ENCODE data around the gene LRMDA.

LRMDA gene

GRCh38 chr10:76388321-76389023 lies 957.0 kb downstream of the LRMDA start:
- 92% methylated on average over 2 of the region's 2 CpGs for WGBS
- Histone ChIP-seq H3K4me1 (ENCODE audit: insufficient read depth, low read length) (no peaks in the 10 kb centered on the region), H3K27ac (ENCODE audit: low read depth, low read length) (no peak overlapping the region)

DNA sequence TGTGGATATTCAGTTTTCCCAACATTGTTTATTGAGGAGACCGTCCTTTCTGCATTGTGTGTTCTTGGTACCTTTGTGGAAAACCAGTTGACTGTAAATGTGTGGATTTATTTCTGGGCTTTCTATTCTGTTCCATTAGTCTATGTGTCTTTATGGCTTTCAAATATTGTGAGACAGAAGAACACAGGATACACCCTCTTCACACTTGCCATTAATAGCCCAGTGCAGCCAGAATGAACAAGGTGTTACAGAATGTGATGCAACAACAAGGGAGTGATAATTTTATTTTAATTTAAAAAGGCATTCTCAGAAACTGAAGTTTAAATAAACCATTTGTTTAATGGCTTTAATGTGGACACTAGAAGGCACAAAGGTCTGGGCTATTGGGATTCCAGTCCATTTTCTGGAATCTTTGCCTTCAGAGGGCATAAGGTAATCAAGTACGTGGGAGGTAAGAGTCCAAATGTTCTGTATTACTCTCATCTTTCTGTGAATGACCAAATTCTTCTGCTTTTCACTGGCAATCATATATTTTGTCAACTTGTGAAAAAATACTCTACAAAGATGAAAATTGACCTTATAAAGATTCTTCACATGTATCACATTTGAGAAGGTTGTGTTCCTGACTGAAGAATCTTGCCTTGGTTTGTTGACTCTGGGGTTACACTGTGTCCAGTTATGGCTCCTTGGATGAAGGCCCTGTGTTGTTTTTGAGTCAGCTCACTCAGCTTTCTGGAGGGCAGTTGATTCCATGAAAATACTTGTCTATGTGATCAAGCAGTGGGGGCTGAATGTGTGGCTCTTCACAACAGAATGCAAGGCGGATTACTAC lies 962.7 kb downstream of the LRMDA start:
- no peak overlapping the region for H3K9ac ChIP-seq (ENCODE audit: low read depth, low read length)
- H3K9me3 ChIP-seq (ENCODE audit: insufficient read depth, low read depth, low read length) = no peaks in the 10 kb centered on the region
- H3K36me3 ChIP-seq (ENCODE audit: insufficient read depth, low read length) = no peaks in the 10 kb centered on the region
- no peak overlapping the region for H3K4me3 ChIP-seq (ENCODE audit: low read length)
- peaks cover 13% of the 10 kb centered on the region for H3K4me1 ChIP-seq (ENCODE audit: insufficient read depth, low read length)
- no peaks in the 10 kb centered on the region for H3K27me3 ChIP-seq (ENCODE audit: insufficient read depth, low read length)
- H3K27ac ChIP-seq (ENCODE audit: low read depth, low read length) = no peak overlapping the region
- WGBS = 97% methylated on average over 3 of the region's 3 CpGs

More at GRCh38 chr10:76388321-76389023, 957.0 kb downstream of the LRMDA start:
- Histone ChIP-seq H3K36me3 (ENCODE audit: insufficient read depth, low read length) (no peaks in the 10 kb centered on the region), H3K27me3 (ENCODE audit: insufficient read depth, low read length) (no peaks in the 10 kb centered on the region), H3K9me3 (ENCODE audit: insufficient read depth, low read depth, low read length) (no peaks in the 10 kb centered on the region), H3K9ac (ENCODE audit: low read depth, low read length) (no peak overlapping the region), H3K4me3 (ENCODE audit: low read length) (no peak overlapping the region)

DNA sequence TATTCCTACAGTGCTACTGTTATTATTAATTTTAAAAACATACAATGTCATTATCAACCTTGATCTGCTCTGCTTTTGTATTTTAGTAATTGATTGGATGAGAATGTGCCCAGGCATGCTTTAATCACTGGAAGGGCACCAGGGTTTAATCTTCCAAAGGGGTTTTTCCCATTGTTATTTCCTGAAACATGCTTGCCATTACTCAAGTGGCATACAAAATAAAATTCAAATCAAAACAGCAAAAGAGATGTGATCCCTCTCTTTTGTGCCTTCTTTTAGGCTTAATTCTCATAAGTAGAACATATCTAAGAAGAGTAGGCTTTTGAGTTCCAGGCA lies 963.3 kb downstream of the LRMDA start:
- Histone ChIP-seq H3K36me3 (ENCODE audit: insufficient read depth, low read length) (no peaks in the 10 kb centered on the region), H3K9ac (ENCODE audit: low read depth, low read length) (no peak overlapping the region), H3K4me3 (ENCODE audit: low read length) (no peak overlapping the region)

DNA sequence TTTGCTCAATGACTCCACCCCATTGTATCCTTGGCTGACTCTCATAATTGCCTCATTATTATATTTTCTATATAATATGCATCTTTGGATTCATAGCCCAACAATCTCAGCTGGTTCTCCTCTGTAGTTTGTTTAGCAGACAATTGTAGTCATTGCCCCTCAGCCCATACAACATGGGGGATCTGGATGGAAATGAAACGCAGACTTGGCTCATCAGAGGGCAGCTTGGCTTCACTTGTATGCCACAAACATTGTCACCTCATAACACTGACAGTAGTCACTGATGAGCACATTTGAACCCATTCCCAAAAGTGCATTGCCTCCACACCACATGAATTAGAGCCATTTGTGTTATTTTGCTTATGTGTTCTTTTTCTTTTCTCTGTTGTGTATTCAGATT lies 963.8 kb downstream of the LRMDA start:
- Histone ChIP-seq H3K4me1 (ENCODE audit: insufficient read depth, low read length) (peaks cover 13% of the 10 kb centered on the region), H3K27ac (ENCODE audit: low read depth, low read length) (no peak overlapping the region), H3K9me3 (ENCODE audit: insufficient read depth, low read depth, low read length) (no peaks in the 10 kb centered on the region), H3K4me3 (ENCODE audit: low read length) (no peak overlapping the region), H3K27me3 (ENCODE audit: insufficient read depth, low read length) (no peaks in the 10 kb centered on the region), H3K36me3 (ENCODE audit: insufficient read depth, low read length) (no peaks in the 10 kb centered on the region), H3K9ac (ENCODE audit: low read depth, low read length) (no peak overlapping the region)
- 94% methylated on average over 1 of the region's 1 CpG for WGBS

More for the DNA sequence above, 963.3 kb downstream of the LRMDA start:
- Histone ChIP-seq H3K4me1 (ENCODE audit: insufficient read depth, low read length) (peaks cover 13% of the 10 kb centered on the region), H3K9me3 (ENCODE audit: insufficient read depth, low read depth, low read length) (no peaks in the 10 kb centered on the region), H3K27me3 (ENCODE audit: insufficient read depth, low read length) (no peaks in the 10 kb centered on the region), H3K27ac (ENCODE audit: low read depth, low read length) (no peak overlapping the region)

DNA sequence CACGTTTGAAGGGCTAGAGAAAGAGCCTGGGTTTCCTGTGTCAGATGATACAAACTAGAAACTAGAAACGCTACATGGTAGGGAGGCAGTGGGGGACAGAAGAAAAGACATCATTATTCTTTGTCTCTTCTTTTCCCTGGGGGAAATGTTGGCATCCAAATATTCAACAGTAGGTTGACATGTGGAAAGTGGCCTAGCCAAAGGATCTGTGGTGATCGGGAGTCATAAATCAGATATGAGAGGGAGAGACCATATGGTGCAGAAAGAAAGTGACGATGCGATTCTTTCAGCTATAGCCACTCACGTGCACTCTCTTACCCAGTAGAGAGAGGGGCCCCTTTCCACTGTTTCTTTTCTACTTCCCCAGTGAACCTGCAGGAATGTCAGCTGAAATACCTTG lies 964.7 kb downstream of the LRMDA start:
- H3K27me3 ChIP-seq (ENCODE audit: insufficient read depth, low read length) = no peaks in the 10 kb centered on the region
- no peak overlapping the region for H3K27ac ChIP-seq (ENCODE audit: low read depth, low read length)
- H3K4me1 ChIP-seq (ENCODE audit: insufficient read depth, low read length) = peaks cover 13% of the 10 kb centered on the region
- no peak overlapping the region for H3K4me3 ChIP-seq (ENCODE audit: low read length)
- WGBS = 94% methylated on average over 6 of the region's 6 CpGs
- no peaks in the 10 kb centered on the region for H3K36me3 ChIP-seq (ENCODE audit: insufficient read depth, low read length)
- H3K9ac ChIP-seq (ENCODE audit: low read depth, low read length) = no peak overlapping the region
- H3K9me3 ChIP-seq (ENCODE audit: insufficient read depth, low read depth, low read length) = no peaks in the 10 kb centered on the region

- Histone ChIP-seq H3K9me3 (ENCODE audit: insufficient read depth, low read depth, low read length) (no peaks in the 10 kb centered on the region), H3K4me1 (ENCODE audit: insufficient read depth, low read length) (peaks cover 13% of the 10 kb centered on the region), H3K27ac (ENCODE audit: low read depth, low read length) (no peak overlapping the region), H3K4me3 (ENCODE audit: low read length) (no peak overlapping the region), H3K36me3 (ENCODE audit: insufficient read depth, low read length) (no peaks in the 10 kb centered on the region), H3K9ac (ENCODE audit: low read depth, low read length) (no peak overlapping the region), H3K27me3 (ENCODE audit: insufficient read depth, low read length) (no peaks in the 10 kb centered on the region)
- WGBS = 86% methylated on average over 12 of the region's 13 CpGs
Measured at GRCh38 chr10:76397181-76398042, 966.0 kb downstream of the LRMDA start.

- Histone ChIP-seq H3K9ac (ENCODE audit: low read depth, low read length) (no peak overlapping the region), H3K27ac (ENCODE audit: low read depth, low read length) (no peak overlapping the region), H3K36me3 (ENCODE audit: insufficient read depth, low read length) (no peaks in the 10 kb centered on the region), H3K27me3 (ENCODE audit: insufficient read depth, low read length) (no peaks in the 10 kb centered on the region), H3K9me3 (ENCODE audit: insufficient read depth, low read depth, low read length) (no peaks in the 10 kb centered on the region), H3K4me1 (ENCODE audit: insufficient read depth, low read length) (peaks cover 13% of the 10 kb centered on the region), H3K4me3 (ENCODE audit: low read length) (no peak overlapping the region)
- WGBS = 88% methylated on average over 4 of the region's 6 CpGs
Measured at GRCh38 chr10:76398043-76398710, 966.8 kb downstream of the LRMDA start.

DNA sequence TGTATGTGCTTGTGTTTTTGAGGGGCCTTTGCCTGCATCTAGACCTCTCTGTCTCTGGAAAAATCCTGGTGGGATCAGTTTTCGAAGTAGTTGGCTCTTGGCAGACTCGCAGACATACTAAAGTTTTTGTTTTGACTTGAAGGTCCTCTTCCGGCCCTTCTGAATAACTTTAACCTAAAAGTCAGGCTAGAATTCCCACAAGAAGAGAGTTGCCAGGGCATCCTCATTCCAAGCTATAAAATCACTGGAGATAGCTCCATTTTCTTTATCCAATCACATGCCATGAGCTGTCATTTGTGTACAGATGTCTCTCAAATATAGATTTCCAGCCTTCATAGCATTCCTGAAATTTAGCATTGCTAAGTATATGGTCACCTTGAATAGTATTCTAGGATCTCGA lies 967.8 kb downstream of the LRMDA start:
- H3K9me3 ChIP-seq (ENCODE audit: insufficient read depth, low read depth, low read length) = no peaks in the 10 kb centered on the region; the same call in 1 of the 2 replicates
- no peaks in the 10 kb centered on the region for H3K27me3 ChIP-seq (ENCODE audit: insufficient read depth, low read length)
- WGBS = 97% methylated on average over 4 of the region's 4 CpGs
- H3K4me3 ChIP-seq (ENCODE audit: low read length) = no peak overlapping the region
- no peaks in the 10 kb centered on the region for H3K36me3 ChIP-seq (ENCODE audit: insufficient read depth, low read length)
- H3K9ac ChIP-seq (ENCODE audit: low read depth, low read length) = no peak overlapping the region
- H3K4me1 ChIP-seq (ENCODE audit: insufficient read depth, low read length) = peaks cover 13% of the 10 kb centered on the region
- H3K27ac ChIP-seq (ENCODE audit: low read depth, low read length) = no peak overlapping the region

GRCh38 chr10:76401006-76401405 lies 969.6 kb downstream of the LRMDA start:
- Histone ChIP-seq H3K9ac (ENCODE audit: low read depth, low read length) (no peak overlapping the region), H3K4me1 (ENCODE audit: insufficient read depth, low read length) (peaks cover 13% of the 10 kb centered on the region), H3K36me3 (ENCODE audit: insufficient read depth, low read length) (no peaks in the 10 kb centered on the region), H3K27me3 (ENCODE audit: insufficient read depth, low read length) (no peaks in the 10 kb centered on the region), H3K27ac (ENCODE audit: low read depth, low read length) (no peak overlapping the region), H3K4me3 (ENCODE audit: low read length) (no peak overlapping the region), H3K9me3 (ENCODE audit: insufficient read depth, low read depth, low read length) (peaks cover 5% of the 10 kb centered on the region; the same call in 1 of the 2 replicates)
- WGBS = 92% methylated on average over 3 of the region's 3 CpGs

GRCh38 chr10:76403912-76404311 lies 972.5 kb downstream of the LRMDA start:
- Histone ChIP-seq H3K4me1 (ENCODE audit: insufficient read depth, low read length) (no peaks in the 10 kb centered on the region), H3K27ac (ENCODE audit: low read depth, low read length) (no peak overlapping the region), H3K9ac (ENCODE audit: low read depth, low read length) (no peak overlapping the region), H3K9me3 (ENCODE audit: insufficient read depth, low read depth, low read length) (peaks cover 5% of the 10 kb centered on the region; the same call in 1 of the 2 replicates), H3K36me3 (ENCODE audit: insufficient read depth, low read length) (no peaks in the 10 kb centered on the region), H3K27me3 (ENCODE audit: insufficient read depth, low read length) (no peaks in the 10 kb centered on the region), H3K4me3 (ENCODE audit: low read length) (no peak overlapping the region)
- 96% methylated on average over 4 of the region's 4 CpGs for WGBS
